Stimulated activated CD4-positive, alpha-beta T cell treated with anti-CD3 and anti-CD28 coated beads, Interleukin-4, amount 100 ng/mL, for 4 hours (primary cell): ENCODE data around the gene CARNS1.
"Not testable (repeated sequence)": the region's sequence is repeated elsewhere in the genome, so short reads cannot be mapped to it uniquely, and the experiment has no call there.

Source experiments
- DNase-seq, 2 experiments: peaks; one replicate each; pipeline ENCODE4 v3.0.0-alpha.2; 2020

CARNS1 gene

DNA sequence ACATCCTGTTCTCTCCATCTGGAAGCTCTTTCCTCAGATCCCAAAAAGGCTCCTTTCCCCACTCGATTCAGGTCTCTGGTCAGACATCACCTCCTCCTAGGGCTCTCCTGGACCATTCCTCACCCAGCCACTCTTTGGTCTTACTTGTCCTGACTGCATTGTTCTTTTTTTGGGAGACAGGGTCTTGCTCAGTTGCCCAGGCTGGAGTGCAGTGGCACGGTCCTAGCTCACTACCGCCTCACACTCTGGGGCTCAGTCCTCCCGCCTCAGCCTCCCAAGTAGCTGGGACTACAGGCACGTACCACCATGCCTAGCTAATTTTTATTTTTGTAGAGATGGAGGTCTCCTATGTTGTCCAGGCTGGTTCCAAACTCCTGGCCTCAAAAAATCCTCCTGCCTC lies 30.0 kb downstream of the CARNS1 start:
- no peak for DNase-seq

GRCh38 chr11:67448220-67448609 lies 32.7 kb downstream of the CARNS1 start:
- DNase-seq, result no peak

GRCh38 chr11:67449116-67449844 lies 33.8 kb downstream of the CARNS1 start:
- DNase-seq, result no peak

- DNase-seq, result no peak
Observed at GRCh38 chr11:67450796-67451657, 35.5 kb downstream of the CARNS1 start.

- DNase-seq, result no peak
Observed at GRCh38 chr11:67451658-67451976, 36.1 kb downstream of the CARNS1 start.

- no peak for DNase-seq
Observed at GRCh38 chr11:67452141-67452952, 36.9 kb downstream of the CARNS1 start, which contains the start of gene GPR152. TSS of gene GPR152 (minus strand) at chr11:67452729. CDS start at chr11:67452724, 5 bp downstream.

- DNase-seq, result no peak
Observed at GRCh38 chr11:67453816-67454732, 38.6 kb downstream of the CARNS1 start.

- DNase-seq, result no peak
Observed at GRCh38 chr11:67455054-67455453, 39.6 kb downstream of the CARNS1 start, which contains the start of gene CABP4. TSS of gene CABP4 (plus strand) at chr11:67455354. CDS start at chr11:67455424, 70 bp downstream.

DNA sequence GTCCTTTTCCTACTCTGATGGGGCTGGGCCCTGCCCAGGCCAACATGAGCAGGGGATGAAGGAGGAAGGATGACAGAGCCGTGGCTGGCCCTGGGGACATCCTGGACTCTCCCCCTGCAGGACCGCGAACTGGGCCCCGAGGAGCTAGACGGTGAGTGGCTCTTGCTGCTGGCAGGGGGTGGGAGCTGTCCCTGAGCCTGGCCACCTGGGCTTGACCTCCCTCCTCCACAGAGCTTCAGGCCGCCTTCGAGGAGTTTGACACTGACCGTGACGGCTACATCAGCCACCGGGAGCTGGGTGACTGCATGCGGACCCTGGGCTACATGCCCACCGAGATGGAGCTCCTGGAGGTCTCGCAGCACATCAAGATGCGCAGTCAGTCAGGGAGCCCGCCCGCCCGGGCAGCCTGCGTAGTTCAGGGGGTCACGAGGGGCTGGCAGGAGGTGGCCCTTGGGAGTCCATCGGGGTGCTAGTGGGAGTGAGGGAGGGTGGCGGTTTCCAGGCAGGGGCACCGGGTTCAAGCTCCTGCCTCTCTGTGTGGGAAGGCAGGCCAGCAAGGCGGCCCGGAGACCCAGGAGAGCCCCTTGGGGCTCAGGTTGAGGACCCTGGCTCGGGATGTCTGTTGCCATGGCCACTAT lies 40.7 kb downstream of the CARNS1 start:
- no peak for DNase-seq

- no peak for DNase-seq
Observed at GRCh38 chr11:67457453-67457852, 42.0 kb downstream of the CARNS1 start.

- DNase-seq, result no peak
Observed at GRCh38 chr11:67458266-67458665, 42.8 kb downstream of the CARNS1 start.

DNA sequence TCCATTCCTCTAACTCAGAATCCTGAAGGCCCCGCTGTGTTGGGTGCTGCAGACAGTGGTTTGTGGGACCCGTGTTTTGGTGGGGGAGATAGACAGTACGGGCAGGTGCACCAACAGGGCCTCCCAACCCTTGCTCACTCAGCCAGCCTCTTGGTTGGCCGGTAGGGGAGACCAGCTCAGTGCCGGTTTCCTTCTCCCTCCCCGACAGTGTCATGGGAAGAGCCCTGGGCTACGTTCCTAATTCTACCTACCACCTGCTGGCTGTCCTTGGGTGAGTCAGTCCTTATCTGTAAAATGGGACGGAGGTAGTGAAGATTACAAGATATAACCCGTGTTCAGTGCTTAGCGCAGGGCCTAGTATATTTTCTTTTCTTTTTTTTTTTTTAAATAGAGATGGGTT lies 47.7 kb downstream of the CARNS1 start:
- DNase-seq, result no peak

- DNase-seq, result no peak
Observed at GRCh38 chr11:67463680-67464410, 48.4 kb downstream of the CARNS1 start.

GRCh38 chr11:67464411-67465188 lies 49.1 kb downstream of the CARNS1 start:
- peak; percentile 86 to 90 for DNase-seq

- DNase-seq, result no peak
Observed at GRCh38 chr11:67465189-67465510, 49.7 kb downstream of the CARNS1 start.

DNA sequence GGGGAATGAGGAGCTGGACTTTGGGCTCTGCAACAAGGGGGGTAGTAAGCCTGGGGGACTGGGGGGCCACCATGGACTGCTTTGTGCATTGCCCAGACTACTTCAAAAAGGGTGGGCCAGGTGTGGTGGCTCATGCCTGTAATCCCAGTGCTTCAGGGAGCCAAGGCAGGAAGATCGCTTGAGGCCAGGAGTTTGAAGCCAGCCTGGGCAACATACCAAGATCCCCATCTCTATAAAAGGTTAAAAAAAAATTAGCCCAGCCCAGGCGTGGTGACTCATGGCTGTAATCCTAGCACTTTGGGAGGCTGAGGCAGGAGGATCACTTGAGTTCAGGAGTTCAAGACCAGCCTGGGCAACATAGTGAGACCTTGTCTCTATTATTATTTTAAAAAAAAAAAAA lies 50.1 kb downstream of the CARNS1 start:
- DNase-seq, result not testable (repeated sequence)

DNA sequence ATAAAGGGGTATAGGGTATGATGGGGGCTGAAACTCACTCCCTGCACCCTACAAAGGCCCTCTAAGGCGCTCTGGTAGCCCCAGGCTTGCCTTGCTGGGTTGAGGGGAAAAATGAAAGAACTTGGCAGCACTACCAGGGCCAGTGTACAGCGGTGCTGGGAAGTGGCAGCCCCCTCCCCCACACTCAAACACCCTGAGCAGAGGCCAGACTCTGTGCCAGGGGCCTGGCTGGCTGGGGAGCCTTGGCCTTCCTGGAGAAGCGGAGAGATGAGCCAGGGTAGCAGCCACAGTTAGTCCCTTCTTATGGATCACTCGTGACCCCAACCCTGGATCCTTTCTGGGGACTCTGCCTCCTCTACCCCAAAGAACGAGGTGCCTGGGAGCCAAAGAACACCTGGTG lies 50.9 kb downstream of the CARNS1 start:
- DNase-seq, result no peak

- no peak for DNase-seq
Observed at GRCh38 chr11:67466962-67467771, 51.7 kb downstream of the CARNS1 start.

- DNase-seq, result peak; percentile 30 to 41
Observed at GRCh38 chr11:67468056-67468455, 52.6 kb downstream of the CARNS1 start.

DNA sequence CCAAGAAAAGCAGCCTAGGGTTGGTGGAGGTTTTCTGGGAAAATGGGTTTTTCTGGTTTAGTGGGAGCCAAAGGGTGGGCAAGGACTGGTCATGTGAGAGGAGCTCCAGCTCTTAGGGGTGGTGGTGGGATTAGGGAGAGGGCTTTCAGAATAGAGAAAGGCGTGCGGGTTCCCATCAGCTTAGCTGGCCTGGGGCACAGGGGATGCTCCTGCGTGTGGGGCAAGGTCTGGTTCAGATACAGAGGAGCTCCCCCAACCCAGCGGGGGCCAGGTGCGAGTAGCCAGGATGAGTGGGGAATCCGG lies 52.9 kb downstream of the CARNS1 start:
- no peak for DNase-seq
